Measurements from ENCODE around the gene PACC1. TPM values are rescaled to one million over a fixed set of nuclear protein-coding genes. Genes with fewer than 3 reads are reported as not detected.
A peak's percentile ranks its signal among the peaks of the same experiment; 100 is the strongest.
"Not testable (repeated sequence)": the region's sequence is repeated elsewhere in the genome, so short reads cannot be mapped to it uniquely, and the experiment has no call there.

The PACC1 gene
- total and polyA plus RNA-seq, 5 donors = 2.3 to 4.9 (median 4.0) TPM

DNA sequence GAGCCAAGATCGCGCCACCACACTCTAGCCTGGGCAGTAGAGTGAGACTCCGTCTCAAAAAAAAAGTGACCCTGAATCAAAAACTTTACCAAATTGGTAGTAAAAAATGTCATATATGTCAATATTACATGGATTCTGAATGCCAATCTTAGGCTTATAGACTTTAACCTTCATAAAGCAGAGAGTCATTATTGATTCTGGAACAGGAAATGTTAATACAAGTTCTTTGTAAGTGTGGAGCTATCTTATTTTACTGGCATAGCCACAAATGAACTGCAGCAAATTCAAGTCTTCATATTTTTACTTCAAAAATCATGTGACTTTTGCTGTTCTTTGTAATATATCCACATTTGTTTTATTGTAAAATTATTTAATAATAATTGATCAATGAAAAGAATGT lies 88.1 kb downstream of the PACC1 start:
- no peak overlapping the region for H3K27ac ChIP-seq (ENCODE audit: low read length)
- H3K9me3 ChIP-seq (ENCODE audit: control insufficient read depth, low read length) = no peaks in the 10 kb centered on the region
- DNase-seq (no peak), ATAC-seq (no peak)
- H3K4me3 ChIP-seq (ENCODE audit: low read length) = no peak overlapping the region
- intact Hi-C loops (cut with DNase I) = no loop called here
- no peaks in the 10 kb centered on the region for H3K4me1 ChIP-seq (ENCODE audit: control insufficient read depth, insufficient read depth, low read length)
- over 99% methylated on average over 3 of the region's 3 CpGs for WGBS
- H3K27me3 ChIP-seq (ENCODE audit: control insufficient read depth, insufficient read depth) = no peaks in the 10 kb centered on the region

DNA sequence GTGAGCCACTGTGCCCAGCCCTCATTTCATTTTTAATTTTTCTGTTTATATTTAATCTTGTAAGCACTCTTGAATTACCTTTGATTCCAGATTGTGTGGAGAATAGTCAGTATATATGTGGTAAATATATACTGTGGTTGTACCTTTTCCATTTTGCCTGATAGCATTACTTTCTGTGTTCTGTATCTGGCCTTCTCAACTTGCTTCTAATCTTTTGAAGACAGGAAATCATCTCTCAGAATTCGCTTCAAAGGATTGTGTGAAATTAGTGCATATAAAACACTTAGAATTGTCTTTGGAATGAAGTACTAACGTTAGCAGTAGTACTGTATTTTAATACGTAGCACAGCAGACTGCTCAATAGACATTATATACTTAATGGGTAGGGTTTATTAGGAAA lies 91.6 kb downstream of the PACC1 start:
- no peak for ATAC-seq
- H3K9me3 ChIP-seq (ENCODE audit: control insufficient read depth, low read length) = no peaks in the 10 kb centered on the region
- H3K27ac ChIP-seq (ENCODE audit: low read length) = no peak overlapping the region
- H3K27me3 ChIP-seq (ENCODE audit: control insufficient read depth, insufficient read depth) = no peaks in the 10 kb centered on the region
- H3K4me3 ChIP-seq (ENCODE audit: low read length) = no peak overlapping the region
- no peak for DNase-seq
- WGBS = 64% methylated on average over 3 of the region's 3 CpGs
- intact Hi-C loops (cut with DNase I) = no loop called here
- no peaks in the 10 kb centered on the region for H3K4me1 ChIP-seq (ENCODE audit: control insufficient read depth, insufficient read depth, low read length)

DNA sequence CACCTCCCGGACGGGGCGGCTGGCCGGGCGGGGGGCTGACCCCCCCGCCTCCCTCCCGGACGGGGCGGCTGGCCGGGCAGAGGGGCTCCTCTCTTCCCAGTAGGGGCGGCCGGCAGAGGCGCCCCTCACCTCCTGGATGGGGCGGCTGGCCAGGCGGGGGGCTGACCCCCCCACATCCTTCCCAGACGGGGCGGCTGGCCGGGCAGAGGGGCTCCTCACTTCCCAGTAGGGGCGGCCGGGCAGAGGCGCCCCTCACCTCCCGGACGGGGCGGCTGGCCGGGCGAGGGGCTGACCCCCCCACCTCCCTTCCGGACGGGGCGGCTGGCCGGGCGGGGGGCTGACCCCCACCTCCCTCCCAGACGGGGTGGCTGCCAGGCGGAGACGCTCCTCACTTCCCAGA lies 93.7 kb downstream of the PACC1 start:
- H3K27ac ChIP-seq (ENCODE audit: low read length); H3K4me1 ChIP-seq (ENCODE audit: control insufficient read depth, insufficient read depth, low read length); H3K4me3 ChIP-seq (ENCODE audit: low read length); ATAC-seq; H3K27me3 ChIP-seq (ENCODE audit: control insufficient read depth, insufficient read depth); intact Hi-C loops (cut with DNase I); H3K9me3 ChIP-seq (ENCODE audit: control insufficient read depth, low read length): not testable (repeated sequence)
- 96% methylated on average over 12 of the region's 34 CpGs for WGBS
- peak in 1 of 3 donors; percentile 56 for DNase-seq

DNA sequence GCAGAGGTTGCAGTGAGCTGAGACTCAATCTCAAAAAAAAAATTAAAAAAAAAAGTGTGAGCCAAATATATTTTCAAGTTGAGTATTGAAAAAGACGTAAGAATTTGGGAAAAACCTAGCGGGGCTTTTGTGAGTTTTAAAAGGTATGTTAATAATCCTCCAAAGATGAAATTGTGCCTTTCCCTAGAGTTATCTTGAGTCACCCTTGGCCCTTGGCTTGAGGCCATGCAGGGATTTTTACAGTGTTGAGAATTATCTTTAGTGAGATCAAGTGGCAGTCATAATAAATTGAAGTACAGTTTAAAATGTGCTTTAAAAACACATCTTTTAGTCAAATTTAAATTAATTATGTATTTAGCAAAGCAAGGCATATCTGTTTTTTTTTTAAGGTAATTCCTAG lies 96.8 kb downstream of the PACC1 start:
- Histone ChIP-seq H3K27ac (ENCODE audit: low read length) (no peak overlapping the region), H3K27me3 (ENCODE audit: control insufficient read depth, insufficient read depth) (no peaks in the 10 kb centered on the region), H3K4me3 (ENCODE audit: low read length) (no peak overlapping the region), H3K9me3 (ENCODE audit: control insufficient read depth, low read length) (no peaks in the 10 kb centered on the region), H3K4me1 (ENCODE audit: control insufficient read depth, insufficient read depth, low read length) (no peaks in the 10 kb centered on the region)
- WGBS = 94% methylated on average over 2 of the region's 2 CpGs
- no peak for ATAC-seq
- DNase-seq = no peak
- intact Hi-C loops (cut with DNase I) = loop anchor here in 1 of 4 donors (10.0 kb wide), 2 partner anchors 137 to 243 kb away; no protein-coding TSS in a partner anchor

DNA sequence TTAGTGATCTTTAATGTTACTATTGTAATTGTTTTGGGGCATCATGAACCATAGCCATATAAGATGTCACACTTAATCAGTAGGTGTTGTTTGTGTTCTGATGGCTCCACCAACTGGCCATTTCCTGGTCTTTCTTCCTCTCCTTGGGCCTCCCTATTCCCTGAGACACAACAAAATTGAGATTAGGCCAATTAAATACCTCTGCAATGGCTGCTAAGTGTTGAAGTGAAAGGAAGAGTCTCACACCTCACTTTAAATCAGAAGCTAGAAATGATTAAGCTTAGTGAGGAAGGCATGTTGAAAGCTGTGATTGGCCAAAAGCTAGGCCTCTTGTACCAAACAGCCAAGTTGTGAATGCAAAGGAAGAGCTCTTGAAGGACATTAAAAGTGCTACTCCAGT lies 98.8 kb downstream of the PACC1 start:
- Histone ChIP-seq H3K27me3 (ENCODE audit: control insufficient read depth, insufficient read depth) (no peaks in the 10 kb centered on the region), H3K9me3 (ENCODE audit: control insufficient read depth, low read length) (no peaks in the 10 kb centered on the region), H3K4me1 (ENCODE audit: control insufficient read depth, insufficient read depth, low read length) (no peaks in the 10 kb centered on the region), H3K27ac (ENCODE audit: low read length) (peak overlapping the region; percentile 52), H3K4me3 (ENCODE audit: low read length) (no peak overlapping the region)
- no peak for DNase-seq
- intact Hi-C loops (cut with DNase I) = loop anchor here in 1 of 4 donors (10.0 kb wide), 2 partner anchors 139 to 241 kb away; no protein-coding TSS in a partner anchor
- peak; percentile 49 to 60 for ATAC-seq

DNA sequence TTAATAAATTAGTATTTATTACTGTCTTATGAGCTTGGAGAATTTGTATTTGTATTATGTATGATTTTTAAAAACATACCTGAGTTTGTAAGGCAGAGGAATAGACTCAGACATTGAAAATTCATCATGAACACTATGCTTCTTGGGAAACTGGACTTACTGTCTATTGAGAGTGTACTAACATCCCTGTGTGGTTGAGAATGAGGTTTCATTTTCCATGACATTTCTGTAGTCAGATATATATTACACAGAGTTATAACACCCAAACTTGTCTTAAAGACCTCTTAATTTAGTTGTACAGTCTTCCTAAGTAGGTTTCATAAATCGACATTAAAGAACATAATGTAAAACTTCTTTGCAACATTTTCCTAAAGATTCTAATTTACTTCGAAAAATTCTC lies 99.5 kb downstream of the PACC1 start:
- Histone ChIP-seq H3K27me3 (ENCODE audit: control insufficient read depth, insufficient read depth) (no peaks in the 10 kb centered on the region), H3K4me1 (ENCODE audit: control insufficient read depth, insufficient read depth, low read length) (peaks cover 5% of the 10 kb centered on the region), H3K9me3 (ENCODE audit: control insufficient read depth, low read length) (no peaks in the 10 kb centered on the region), H3K4me3 (ENCODE audit: low read length) (no peak overlapping the region), H3K27ac (ENCODE audit: low read length) (no peak overlapping the region)
- 93% methylated on average over 2 of the region's 2 CpGs for WGBS
- ATAC-seq = no peak
- DNase-seq = no peak
- intact Hi-C loops (cut with DNase I) = loop anchor here in 1 of 4 donors (10.0 kb wide), 2 partner anchors 140 to 240 kb away; no protein-coding TSS in a partner anchor

Other genes with a start within 250 kb of the PACC1 start
- gene PPP2R5A, start 129.5 kb downstream of the PACC1 start, total RNA-seq = 10 to 100 TPM; 58.4 to 72.0 (median 61.3) TPM
- 53.1 TPM for gene PPP2R5A, start 129.5 kb downstream of the PACC1 start, polyA plus RNA-seq
- 100 to 1,000 TPM in 3 of 4 donors, 10 to 100 TPM in 1; 99.4 to 117 (median 104) TPM for gene NENF, start 18.0 kb upstream of the PACC1 start, total RNA-seq
- 121 TPM for gene NENF, start 18.0 kb upstream of the PACC1 start, polyA plus RNA-seq
- 10 to 100 TPM in 1 of 4 donors, 1 to 10 TPM in 3; 6.9 to 24.4 (median 7.9) TPM for gene ATF3, start 193.9 kb upstream of the PACC1 start, total RNA-seq
- gene ATF3, start 193.9 kb upstream of the PACC1 start, polyA plus RNA-seq = 195 TPM

All from right cardiac atrium (tissue), 5 donors.